Measurements from ENCODE around the gene BRF1. TPM values are rescaled to one million over a fixed set of nuclear protein-coding genes. Genes with fewer than 3 reads are reported as not detected.

BRF1 gene
- total and polyA plus RNA-seq, 2 of the 8 experiments (the other 6 are each of a cell fraction or from before 2014, with no cell fraction given): 7.7 to 18.3 TPM

DNA sequence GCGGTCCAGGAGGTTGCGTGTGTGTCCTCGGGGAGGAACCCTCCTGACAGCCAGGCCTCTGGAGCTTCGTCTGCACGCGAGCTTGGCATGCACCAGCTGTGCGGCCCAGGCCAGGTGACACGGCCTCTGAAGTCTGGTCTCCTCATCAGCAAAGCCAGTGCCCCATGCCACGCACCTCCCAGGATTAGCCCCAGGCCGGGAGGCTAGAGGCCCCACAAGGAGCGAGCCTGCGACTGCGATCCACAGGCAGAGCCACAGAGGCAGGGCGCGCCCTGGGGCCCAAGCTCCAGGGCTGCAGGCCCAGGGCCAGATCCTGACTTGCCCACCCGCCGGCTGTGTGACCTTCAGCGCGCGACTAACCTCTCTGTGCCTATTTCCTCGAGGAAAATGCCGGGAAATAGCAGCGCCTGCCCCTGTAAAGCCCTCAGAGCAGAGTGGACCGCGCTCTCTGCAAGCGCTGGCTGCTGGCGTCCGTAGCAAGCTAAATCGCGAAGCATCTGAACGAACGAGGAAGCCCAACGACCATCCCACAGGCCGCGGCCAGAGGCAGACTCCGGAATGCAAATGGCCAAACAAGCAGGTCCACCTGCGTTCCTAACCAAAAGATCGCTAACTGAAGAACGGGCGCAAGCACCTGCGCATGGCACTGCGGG, 53.0 kb downstream of the BRF1 start (continued):
- TF ChIP-seq, protein P1, sequence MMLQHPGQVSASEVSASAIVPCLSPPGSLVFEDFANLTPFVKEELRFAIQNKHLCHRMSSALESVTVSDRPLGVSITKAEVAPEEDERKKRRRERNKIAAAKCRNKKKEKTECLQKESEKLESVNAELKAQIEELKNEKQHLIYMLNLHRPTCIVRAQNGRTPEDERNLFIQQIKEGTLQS (IDR thresholded peaks at IDR 0.05; ENCODE audit: insufficient read depth, low read depth, low read length): no peak
- TF ChIP-seq, protein P2, sequence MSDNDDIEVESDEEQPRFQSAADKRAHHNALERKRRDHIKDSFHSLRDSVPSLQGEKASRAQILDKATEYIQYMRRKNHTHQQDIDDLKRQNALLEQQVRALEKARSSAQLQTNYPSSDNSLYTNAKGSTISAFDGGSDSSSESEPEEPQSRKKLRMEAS (IDR thresholded peaks at IDR 0.05): no peak
- TF ChIP-seq, protein P3, sequence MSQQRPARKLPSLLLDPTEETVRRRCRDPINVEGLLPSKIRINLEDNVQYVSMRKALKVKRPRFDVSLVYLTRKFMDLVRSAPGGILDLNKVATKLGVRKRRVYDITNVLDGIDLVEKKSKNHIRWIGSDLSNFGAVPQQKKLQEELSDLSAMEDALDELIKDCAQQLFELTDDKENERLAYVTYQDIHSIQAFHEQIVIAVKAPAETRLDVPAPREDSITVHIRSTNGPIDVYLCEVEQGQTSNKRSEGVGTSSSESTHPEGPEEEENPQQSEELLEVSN (IDR thresholded peaks at IDR 0.05): peak; percentile 14; the same call in 1 of the 2 replicates
- TF ChIP-seq KDM5A (IDR thresholded peaks at IDR 0.05; ENCODE audit: low read length): no peak
- TF ChIP-seq SIN3A (conservative IDR thresholded peaks at IDR 0.05 in 1 of 2, IDR thresholded peaks at IDR 0.05 in 1 of 2; ENCODE audit: low read depth in 1 of 2, low read length in 2 of 2): no peak
